ENCODE measurements around the gene HDAC4. TPM values are rescaled to one million over a fixed set of nuclear protein-coding genes. Genes with fewer than 3 reads are reported as not detected.

HDAC4 gene
- total RNA-seq, 4 donors from 2014 or later, result 51.4 to 107 (median 70.8) TPM

- 92% methylated on average over 6 of the region's 6 CpGs for WGBS
- no peak overlapping the region for H3K4me3 ChIP-seq
- peaks cover 9% of the 10 kb centered on the region for H3K4me1 ChIP-seq
- no peaks in the 10 kb centered on the region for H3K36me3 ChIP-seq
- no peaks in the 10 kb centered on the region for H3K9me3 ChIP-seq
- no peak overlapping the region for H3K27ac ChIP-seq
- peak in 1 of 2 donors; percentile 34 for DNase-seq (ENCODE audit: low spot score in 2 of 2)
- TF ChIP-seq POLR2AphosphoS5 (IDR thresholded peaks at IDR 0.05) (no peak), POLR2A (IDR thresholded peaks at IDR 0.05) (no peak), EP300 (IDR thresholded peaks at IDR 0.05) (no peak)
- TF ChIP-seq, protein P1, sequence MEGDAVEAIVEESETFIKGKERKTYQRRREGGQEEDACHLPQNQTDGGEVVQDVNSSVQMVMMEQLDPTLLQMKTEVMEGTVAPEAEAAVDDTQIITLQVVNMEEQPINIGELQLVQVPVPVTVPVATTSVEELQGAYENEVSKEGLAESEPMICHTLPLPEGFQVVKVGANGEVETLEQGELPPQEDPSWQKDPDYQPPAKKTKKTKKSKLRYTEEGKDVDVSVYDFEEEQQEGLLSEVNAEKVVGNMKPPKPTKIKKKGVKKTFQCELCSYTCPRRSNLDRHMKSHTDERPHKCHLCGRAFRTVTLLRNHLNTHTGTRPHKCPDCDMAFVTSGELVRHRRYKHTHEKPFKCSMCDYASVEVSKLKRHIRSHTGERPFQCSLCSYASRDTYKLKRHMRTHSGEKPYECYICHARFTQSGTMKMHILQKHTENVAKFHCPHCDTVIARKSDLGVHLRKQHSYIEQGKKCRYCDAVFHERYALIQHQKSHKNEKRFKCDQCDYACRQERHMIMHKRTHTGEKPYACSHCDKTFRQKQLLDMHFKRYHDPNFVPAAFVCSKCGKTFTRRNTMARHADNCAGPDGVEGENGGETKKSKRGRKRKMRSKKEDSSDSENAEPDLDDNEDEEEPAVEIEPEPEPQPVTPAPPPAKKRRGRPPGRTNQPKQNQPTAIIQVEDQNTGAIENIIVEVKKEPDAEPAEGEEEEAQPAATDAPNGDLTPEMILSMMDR (IDR thresholded peaks at IDR 0.05), result no peak
- no peaks in the 10 kb centered on the region for H3K27me3 ChIP-seq
Observed at GRCh38 chr2:239405071-239405470, 4.3 kb upstream of the HDAC4 start.

- no peak overlapping the region for H3K27ac ChIP-seq
- peak overlapping the region; percentile 70 for H3K4me3 ChIP-seq
- peaks cover 24% of the 10 kb centered on the region for H3K4me1 ChIP-seq
- no peaks in the 10 kb centered on the region for H3K9me3 ChIP-seq
- H3K36me3 ChIP-seq, result no peaks in the 10 kb centered on the region
- 97% methylated on average over 11 of the region's 11 CpGs for WGBS
- H3K27me3 ChIP-seq, result no peaks in the 10 kb centered on the region
- TF ChIP-seq, protein P1 (IDR thresholded peaks at IDR 0.05), result no peak
- TF ChIP-seq POLR2AphosphoS5 (IDR thresholded peaks at IDR 0.05) (no peak), EP300 (IDR thresholded peaks at IDR 0.05) (no peak), POLR2A (IDR thresholded peaks at IDR 0.05) (no peak)
- DNase-seq (ENCODE audit: low spot score in 2 of 2), result peak in 1 of 2 donors; percentile 77
Observed at GRCh38 chr2:239402666-239403065, 1.8 kb upstream of the HDAC4 start.

DNA sequence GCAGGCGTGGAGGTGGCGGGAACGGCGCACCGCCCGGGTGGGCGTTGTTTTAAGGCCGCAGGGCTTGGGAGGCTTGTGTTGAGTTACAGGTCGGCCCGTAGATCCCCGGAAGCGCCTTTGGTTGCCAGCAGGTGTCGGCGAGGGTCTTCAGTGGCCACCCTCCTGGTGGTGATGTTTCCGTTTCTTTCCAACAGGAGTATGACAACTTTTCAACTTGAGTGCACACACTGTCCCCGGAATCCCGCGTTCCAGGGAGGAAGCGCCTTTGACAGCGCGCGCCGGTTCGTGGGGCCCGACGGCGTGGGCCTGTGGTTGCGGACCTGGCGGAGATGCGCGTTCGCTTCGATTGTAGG is 1.0 kb upstream of the HDAC4 start:
- Histone ChIP-seq H3K36me3 (no peaks in the 10 kb centered on the region), H3K4me3 (peak overlapping the region; percentile 70), H3K4me1 (peaks cover 28% of the 10 kb centered on the region), H3K27ac (peak overlapping the region; percentile 99), H3K27me3 (no peaks in the 10 kb centered on the region), H3K9me3 (no peaks in the 10 kb centered on the region)
- under 1% methylated on average over 18 of the region's 33 CpGs for WGBS
- DNase-seq (ENCODE audit: low spot score in 2 of 2), result no peak
- TF ChIP-seq POLR2AphosphoS5 (IDR thresholded peaks at IDR 0.05), result no peak
- TF ChIP-seq EP300 (IDR thresholded peaks at IDR 0.05), result no peak
- TF ChIP-seq POLR2A (IDR thresholded peaks at IDR 0.05), result no peak
- TF ChIP-seq, protein P1 (IDR thresholded peaks at IDR 0.05), result no peak

- Histone ChIP-seq H3K4me3 (peak overlapping the region; percentile 70), H3K27me3 (no peaks in the 10 kb centered on the region), H3K27ac (peak overlapping the region; percentile 99), H3K9me3 (no peaks in the 10 kb centered on the region), H3K36me3 (no peaks in the 10 kb centered on the region), H3K4me1 (peaks cover 28% of the 10 kb centered on the region)
- peak; percentile 99 to 100 for DNase-seq (ENCODE audit: low spot score in 2 of 2)
- no CpG with 5 or more reads among the region's 90 CpGs for WGBS
- TF ChIP-seq POLR2AphosphoS5 (IDR thresholded peaks at IDR 0.05) (peak; percentile 69 to 89 (median 81)), POLR2A (IDR thresholded peaks at IDR 0.05) (peak; percentile 89 to 97)
- TF ChIP-seq, protein P1 (IDR thresholded peaks at IDR 0.05), result no peak
Observed at GRCh38 chr2:239401067-239401880, 454 bp upstream of the HDAC4 start.

- no peak for TF ChIP-seq EP300 (IDR thresholded peaks at IDR 0.05)
Observed at GRCh38 chr2:239399921-239400595, 762 bp downstream of the HDAC4 start.

More at GRCh38 chr2:239399921-239400595, 762 bp downstream of the HDAC4 start:
- Histone ChIP-seq H3K4me1 (peaks cover 28% of the 10 kb centered on the region), H3K27ac (peak overlapping the region; percentile 78), H3K27me3 (no peaks in the 10 kb centered on the region), H3K36me3 (no peaks in the 10 kb centered on the region), H3K4me3 (peak overlapping the region; percentile 70), H3K9me3 (no peaks in the 10 kb centered on the region)
- DNase-seq (ENCODE audit: low spot score in 2 of 2), result no peak
- 0% methylated on average over 5 of the region's 87 CpGs for WGBS
